Fibroblast of lung (primary cell): ENCODE results near the gene OR56A5.

Source experiments
- EZH2 ChIP-seq: IDR thresholded peaks from 2 replicates; pipeline ENCODE4 v1.5.1; 2012; ENCODE audit warnings: low read length, control low read depth, mild to moderate bottlenecking; ENCODE audit errors: missing control alignments
- TF ChIP-seq, protein P1 (sequence below), 2 donors: IDR thresholded peaks in 1 of 2; conservative IDR thresholded peaks in 1 of 2; 1 replicate in 1 of 2; 2 replicates in 1 of 2; pipeline ENCODE4 v1.5.1; 2011 to 2012; ENCODE audit warnings: low read length in 2 of 2, control low read depth in 1 of 2, inconsistent platforms in 1 of 2, low read depth in 1 of 2, mild to moderate bottlenecking in 1 of 2

DNA sequence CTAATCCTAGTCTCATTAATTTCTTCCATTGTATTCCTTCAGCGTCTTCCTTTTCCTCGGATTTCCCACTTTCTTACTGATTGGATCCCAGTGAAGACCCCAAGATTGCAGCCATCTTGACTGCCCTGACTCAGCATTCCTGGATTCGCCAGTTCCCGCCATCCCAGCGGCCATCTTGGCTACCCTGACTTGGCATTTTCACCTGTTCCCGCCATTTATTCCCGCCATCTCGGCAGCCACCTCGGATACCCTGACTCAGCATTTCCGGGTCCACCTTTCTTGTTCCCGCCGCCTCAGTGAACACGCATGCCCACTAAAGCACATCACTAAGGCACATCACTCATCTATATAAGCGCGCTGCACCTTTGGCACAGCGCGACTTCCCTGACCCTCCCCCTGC, 40.0 kb downstream of the OR56A5 start:
- TF ChIP-seq, protein P1, sequence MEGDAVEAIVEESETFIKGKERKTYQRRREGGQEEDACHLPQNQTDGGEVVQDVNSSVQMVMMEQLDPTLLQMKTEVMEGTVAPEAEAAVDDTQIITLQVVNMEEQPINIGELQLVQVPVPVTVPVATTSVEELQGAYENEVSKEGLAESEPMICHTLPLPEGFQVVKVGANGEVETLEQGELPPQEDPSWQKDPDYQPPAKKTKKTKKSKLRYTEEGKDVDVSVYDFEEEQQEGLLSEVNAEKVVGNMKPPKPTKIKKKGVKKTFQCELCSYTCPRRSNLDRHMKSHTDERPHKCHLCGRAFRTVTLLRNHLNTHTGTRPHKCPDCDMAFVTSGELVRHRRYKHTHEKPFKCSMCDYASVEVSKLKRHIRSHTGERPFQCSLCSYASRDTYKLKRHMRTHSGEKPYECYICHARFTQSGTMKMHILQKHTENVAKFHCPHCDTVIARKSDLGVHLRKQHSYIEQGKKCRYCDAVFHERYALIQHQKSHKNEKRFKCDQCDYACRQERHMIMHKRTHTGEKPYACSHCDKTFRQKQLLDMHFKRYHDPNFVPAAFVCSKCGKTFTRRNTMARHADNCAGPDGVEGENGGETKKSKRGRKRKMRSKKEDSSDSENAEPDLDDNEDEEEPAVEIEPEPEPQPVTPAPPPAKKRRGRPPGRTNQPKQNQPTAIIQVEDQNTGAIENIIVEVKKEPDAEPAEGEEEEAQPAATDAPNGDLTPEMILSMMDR (conservative IDR thresholded peaks at IDR 0.05 in 1 of 2, IDR thresholded peaks at IDR 0.05 in 1 of 2; ENCODE audit: low read depth in 1 of 2, low read length in 2 of 2): no peak
- TF ChIP-seq EZH2: no peak
